SKM-1 (cell line): ENCODE results near the gene CHCHD2.
A peak's percentile ranks its signal among the peaks of the same experiment; 100 is the strongest.
"Not testable (repeated sequence)": the region's sequence is repeated elsewhere in the genome, so short reads cannot be mapped to it uniquely, and the experiment has no call there.

ENCODE experiments used
- DNase-seq: peaks from one replicate; lab custom pipeline; 2025; ENCODE audit not compliant: unreplicated experiment; lab: John Stamatoyannopoulos, UW

Gene CHCHD2

GRCh38 chr7:56106108-56107073 lies at the start of gene CHCHD2:
CHCHD2 (minus strand) TSS chr7:56106476; CDS start chr7:56106413, 63 bp downstream.
- DNase-seq: peak; percentile 96

- DNase-seq: not testable (repeated sequence)
Measured at GRCh38 chr7:56131062-56131461, 24.8 kb upstream of the CHCHD2 start.

- no peak for DNase-seq
Measured at GRCh38 chr7:56127241-56127975, 21.1 kb upstream of the CHCHD2 start.

GRCh38 chr7:56125831-56126230 lies 19.6 kb upstream of the CHCHD2 start:
- no peak for DNase-seq

GRCh38 chr7:56124981-56125380 lies 18.7 kb upstream of the CHCHD2 start:
- no peak for DNase-seq

GRCh38 chr7:56121440-56121839 lies 15.2 kb upstream of the CHCHD2 start:
- no peak for DNase-seq

GRCh38 chr7:56115852-56116538 lies 9.7 kb upstream of the CHCHD2 start, which contains the start of gene NUPR2:
NUPR2 (minus strand) TSS chr7:56116417; CDS start chr7:56116314, 103 bp downstream.
- DNase-seq: no peak

- DNase-seq: not testable (repeated sequence)
Measured at GRCh38 chr7:56112244-56112643, 6.0 kb upstream of the CHCHD2 start.

GRCh38 chr7:56110611-56111010 lies 4.3 kb upstream of the CHCHD2 start:
- no peak for DNase-seq

GRCh38 chr7:56107954-56108258 lies 1.6 kb upstream of the CHCHD2 start:
- DNase-seq: no peak

- DNase-seq: no peak
Measured at GRCh38 chr7:56105508-56105907, 768 bp downstream of the CHCHD2 start.

GRCh38 chr7:56104138-56104537 lies 2.1 kb downstream of the CHCHD2 start:
- DNase-seq: not testable (repeated sequence)

GRCh38 chr7:56099653-56100052 lies 6.6 kb downstream of the CHCHD2 start:
- DNase-seq: no peak

GRCh38 chr7:56098187-56099008 lies 7.9 kb downstream of the CHCHD2 start:
- DNase-seq: not testable (repeated sequence)

- no peak for DNase-seq
Measured at GRCh38 chr7:56097700-56098099, 8.6 kb downstream of the CHCHD2 start.

GRCh38 chr7:56092789-56093531 lies 13.3 kb downstream of the CHCHD2 start, which contains the start of gene PHKG1:
PHKG1 (minus strand) TSS chr7:56092952; CDS start chr7:56088941, 4,011 bp downstream.
- no peak for DNase-seq

- not testable (repeated sequence) for DNase-seq
Measured at GRCh38 chr7:56092388-56092787, 13.9 kb downstream of the CHCHD2 start.

- no peak for DNase-seq
Measured at GRCh38 chr7:56091591-56091990, 14.7 kb downstream of the CHCHD2 start.

GRCh38 chr7:56087445-56087844 lies 18.8 kb downstream of the CHCHD2 start:
- DNase-seq: no peak

- DNase-seq: no peak
Measured at GRCh38 chr7:56086761-56087160, 19.5 kb downstream of the CHCHD2 start.
